Heart left ventricle (tissue), 16 donors: ENCODE results near the gene AKAP5. TPM values are rescaled to one million over a fixed set of nuclear protein-coding genes. Genes with fewer than 3 reads are reported as not detected.

ENCODE experiments used
- ATAC-seq, 4 donors: fragments of 200-7000 bp; cut with Tn5 transposase; one replicate each; pipeline ENCODE4 v1.9.1; 2020 to 2022; ENCODE audit warnings: moderate library complexity in 4 of 4, mild to moderate bottlenecking in 3 of 4, moderate number of reproducible peaks in 1 of 4
- DNase-seq, 5 donors: peaks; one replicate each; pipeline ENCODE4 v3.0.0-alpha.2; 2020
- H3K27ac ChIP-seq, 12 donors: fragments of 200-600 bp; sonication (generic) in 4 of 12; one replicate each; pipeline versions ENCODE4 v1.5.0 to v1.8.0; 2016 to 2022; ENCODE audit warnings: mild to moderate bottlenecking in 2 of 12
- H3K27me3 ChIP-seq, 9 donors: fragments of 200-600 bp; sonication (generic) in 2 of 9; one replicate each; pipeline versions ENCODE4 v1.5.1 to v1.8.0; 2016 to 2022; ENCODE audit warnings: mild to moderate bottlenecking in 3 of 9
- H3K36me3 ChIP-seq, 9 donors: fragments of 200-600 bp; sonication (generic) in 2 of 9; one replicate each; pipeline versions ENCODE4 v1.5.0 to v1.8.0; 2018 to 2022; ENCODE audit warnings: mild to moderate bottlenecking in 2 of 9
- H3K4me1 ChIP-seq, 12 donors: fragments of 200-600 bp; sonication (generic) in 4 of 12; one replicate each; pipeline versions ENCODE4 v1.5.0 to v1.8.0; 2016 to 2022; ENCODE audit warnings: mild to moderate bottlenecking in 3 of 12
- H3K4me3 ChIP-seq, 12 donors: fragments of 200-600 bp; sonication (generic) in 4 of 12; one replicate each; pipeline versions ENCODE4 v1.5.0 to v1.8.0; 2017 to 2022; ENCODE audit warnings: mild to moderate bottlenecking in 9 of 12, moderate library complexity in 4 of 12
- H3K9me3 ChIP-seq, 12 donors: fragments of 200-600 bp; sonication (generic) in 4 of 12; one replicate each; pipeline versions ENCODE4 v1.5.0 to v1.8.0; 2016 to 2022; ENCODE audit warnings: mild to moderate bottlenecking in 1 of 12
- CTCF ChIP-seq, 12 donors: fragments of 200-600 bp; sonication (generic) in 4 of 12; IDR thresholded peaks; one replicate each; pipeline versions ENCODE4 v1.5.0 to v1.8.0; 2018 to 2022; ENCODE audit warnings: antibody characterized with exemption in 12 of 12, mild to moderate bottlenecking in 5 of 12
- POLR2A ChIP-seq, 2 donors: fragments of 450-650 bp; IDR thresholded peaks; one replicate each; pipeline ENCODE4 v1.6.1; 2017; ENCODE audit warnings: antibody characterized with exemption in 2 of 2, mild to moderate bottlenecking in 2 of 2, moderate library complexity in 2 of 2
- WGBS, 4 donors: extraction: QIAGEN DNeasy Blood & Tissue Kit in 2 of 4; methylation state at CpG; one replicate each; pipeline versions ENCODE4 v1.1.5 to v1.1.7; 2013 to 2018; 5-methylcytosine and 5-hydroxymethylcytosine counted together
- intact Hi-C, 10 donors: fragments of 100-400 bp; cut with DNase I; formaldehyde crosslinking; loops; one replicate each; pipeline versions ENCODE4 v1.11.1 to v1.14.2; 2022
- polyA plus RNA-seq, 2 donors: library from polyadenylated mRNA; stranded (reverse); fragments of 200-250 nt; gene quantifications; one replicate each; pipeline ENCODE4 v1.2.3, GENCODE V29; 2013
- total RNA-seq, 9 donors: library from RNA; depleted of rRNA in 2 of 9; stranded (reverse); fragments of >200 nt in 2 of 9; fragmentation: NEBNext Ultra II Directional in 3 of 9; extraction: Animal tissue kit (Norgen Biotek cat#: 25700) in 3 of 9; gene quantifications; one replicate each; pipeline versions ENCODE4 v1.1.0 to v1.2.4, GENCODE V29; 2016 to 2023
- donor health status: ischemic (EF 13 %, LVEDD 7.1; RV severe dilation, severe dysfunction).
- donor health status: healthy with polysubstance abuse.
- donor health status: DM: no; HTN: yes; CAD: no.
- donor health status: DM: no; HTN: no; CAD: no.
- donor health status: ischemic (EF 25% LVEDD 6.9; RV normal size, moderate dysfunction).
- donor health status: ischemic (EF 25% LVEDD 5.7; RV mildly dilated, moderate dysfunction).
- donor health status: healthy.
- donor health status: DM: yes; HTN: yes; CAD: no.
- donor health status: ischemic (EF 35%, LVEDD 5.7; RV mildly dilated, moderate dysfunction).
- donor health status: nonischemic (EF 11% LVEDD 7.7; RV severe dilation, severe dysfunction).
- donor health status: DM: yes; HTN: yes; CAD: no.
- donor health status: PGD.
- donor health status: ischemic (EF 29% LVEDD 5.4; RV normal size, mild dysfunction).
- donor health status: nonischemic (EF 23%, LVEDD 6.1; RV moderate dilation, normal function).

Gene AKAP5
- total and polyA plus RNA-seq, 11 donors = 0.08 to 0.61 (median 0.16) TPM; not detected in 1

GRCh38 chr14:64422756-64423155 is 42.5 kb upstream of the AKAP5 start:
- H3K4me3 ChIP-seq = no peak overlapping the region
- peaks cover 0 to 99% (median 83%) of the 10 kb centered on the region in 9 donors for H3K36me3 ChIP-seq

GRCh38 chr14:64423987-64424386 is 41.3 kb upstream of the AKAP5 start:
- no peaks in the 10 kb centered on the region for H3K27me3 ChIP-seq
- no peak for ATAC-seq
- 86 to 94% (median 91%) methylated on average over 6 of the region's 6 CpGs for WGBS, 4 donors
- intact Hi-C loops = no loop called here
- no peaks in the 10 kb centered on the region for H3K9me3 ChIP-seq
- no peak for TF ChIP-seq POLR2A (IDR thresholded peaks at IDR 0.05)
- TF ChIP-seq CTCF (IDR thresholded peaks at IDR 0.05) = no peak
- DNase-seq = no peak
- no peak overlapping the region for H3K4me3 ChIP-seq
- H3K4me1 ChIP-seq = no peaks in the 10 kb centered on the region
- H3K27ac ChIP-seq = no peak overlapping the region
- H3K36me3 ChIP-seq = peaks cover 0 to 99% (median 84%) of the 10 kb centered on the region in 9 donors

More at GRCh38 chr14:64422756-64423155, 42.5 kb upstream of the AKAP5 start:
- no peak overlapping the region for H3K27ac ChIP-seq
- intact Hi-C loops = no loop called here
- H3K4me1 ChIP-seq = no peaks in the 10 kb centered on the region
- WGBS, 4 donors = 90 to 94% (median 91%) methylated on average over 7 of the region's 7 CpGs
- DNase-seq = no peak
- TF ChIP-seq CTCF (IDR thresholded peaks at IDR 0.05) = no peak
- no peak for TF ChIP-seq POLR2A (IDR thresholded peaks at IDR 0.05)
- no peaks in the 10 kb centered on the region for H3K27me3 ChIP-seq
- no peak for ATAC-seq
- no peaks in the 10 kb centered on the region for H3K9me3 ChIP-seq

GRCh38 chr14:64434528-64434927 is 30.8 kb upstream of the AKAP5 start:
- Histone ChIP-seq H3K36me3 (peaks cover 0 to 99% (median 81%) of the 10 kb centered on the region in 9 donors), H3K27me3 (no peaks in the 10 kb centered on the region), H3K9me3 (no peaks in the 10 kb centered on the region), H3K27ac (no peak overlapping the region), H3K4me3 (no peak overlapping the region), H3K4me1 (peaks cover 0 to 8% (median 0%) of the 10 kb centered on the region in 12 donors)
- 58 to 62% (median 61%) methylated on average over 3 of the region's 3 CpGs for WGBS, 4 donors
- no peak for TF ChIP-seq POLR2A (IDR thresholded peaks at IDR 0.05)
- no peak for TF ChIP-seq CTCF (IDR thresholded peaks at IDR 0.05)
- ATAC-seq = no peak
- intact Hi-C loops = loop anchor here in 7 of 10 donors (5.0 to 10.0 kb wide), 6 partner anchors 43 to 203 kb away; no protein-coding TSS in a partner anchor
- DNase-seq = no peak

- intact Hi-C loops = loop anchor here in 2 of 10 donors (10.0 kb wide), 3 partner anchors 46 to 196 kb away; no protein-coding TSS in a partner anchor
- DNase-seq = no peak
- no peaks in the 10 kb centered on the region for H3K27me3 ChIP-seq
- WGBS, 4 donors = 78 to 87% (median 84%) methylated on average over 3 of the region's 3 CpGs
- H3K36me3 ChIP-seq = peaks cover 0 to 92% (median 70%) of the 10 kb centered on the region in 9 donors
- H3K4me3 ChIP-seq = no peak overlapping the region
- H3K4me1 ChIP-seq = peaks cover 0 to 20% (median 9%) of the 10 kb centered on the region in 12 donors
- no peaks in the 10 kb centered on the region for H3K9me3 ChIP-seq
- H3K27ac ChIP-seq = no peak overlapping the region
- TF ChIP-seq CTCF (IDR thresholded peaks at IDR 0.05) (no peak), POLR2A (IDR thresholded peaks at IDR 0.05) (no peak)
- ATAC-seq = no peak
Observed at GRCh38 chr14:64438181-64438841, 27.0 kb upstream of the AKAP5 start.
